Natural killer cell (primary cell): ENCODE data around the gene RBFOX1. TPM values are rescaled to one million over a fixed set of nuclear protein-coding genes. Genes with fewer than 3 reads are reported as not detected.

Experiments
- ATAC-seq, 3 donors: fragments of 150-1000 bp in 2 of 3; fragments of 200-7000 bp in 1 of 3; cut with Tn5 transposase; 1 replicate in 1 of 3; 2 replicates in 2 of 3; pipeline ENCODE4 v1.10.0; 2021; ENCODE audit warnings: mild to moderate bottlenecking in 2 of 3, moderate library complexity in 2 of 3
- DNase-seq, 2 donors: peaks; one replicate each; pipeline versions ENCODE4 v3.0.0 to v3.0.0-alpha.2; 2013 to 2021; ENCODE audit warnings: mixed read lengths in 1 of 2
- H3K27ac ChIP-seq: one replicate; pipeline ENCODE4 v1.5.1; 2013; ENCODE audit warnings: mild to moderate bottlenecking, low read length
- H3K27me3 ChIP-seq: one replicate; pipeline ENCODE4 v1.6.1; 2013; ENCODE audit warnings: low read length; ENCODE audit not compliant: control insufficient read depth, insufficient read depth
- H3K36me3 ChIP-seq: one replicate; pipeline ENCODE4 v1.6.1; 2013; ENCODE audit warnings: low read length; ENCODE audit not compliant: control insufficient read depth, insufficient read depth
- H3K4me1 ChIP-seq: one replicate; pipeline ENCODE4 v1.6.1; 2013; ENCODE audit warnings: low read length; ENCODE audit not compliant: control insufficient read depth, insufficient read depth
- H3K4me3 ChIP-seq: one replicate; pipeline ENCODE4 v1.5.1; 2013; ENCODE audit warnings: low read length
- H3K9me3 ChIP-seq: one replicate; pipeline ENCODE4 v1.6.1; 2013; ENCODE audit warnings: low read length; ENCODE audit not compliant: control insufficient read depth, insufficient read depth
- H3K27ac Mint-ChIP-seq, 2 donors: one replicate each; pipeline ENCODE4 v1.8.0; 2022; ENCODE audit warnings: mild to moderate bottlenecking in 2 of 2, mixed read lengths in 2 of 2, moderate library complexity in 1 of 2
- H3K27me3 Mint-ChIP-seq, 2 donors: one replicate each; pipeline ENCODE4 v1.8.0; 2022; ENCODE audit warnings: low read depth in 2 of 2, mixed read lengths in 2 of 2
- H3K36me3 Mint-ChIP-seq: one replicate; pipeline ENCODE4 v1.8.0; 2022; ENCODE audit warnings: mixed read lengths
- H3K4me1 Mint-ChIP-seq, 2 donors: one replicate each; pipeline ENCODE4 v1.8.0; 2022; ENCODE audit warnings: mixed read lengths in 2 of 2
- H3K4me3 Mint-ChIP-seq: one replicate; pipeline ENCODE4 v1.8.0; 2022; ENCODE audit warnings: mild to moderate bottlenecking, moderate library complexity, mixed read lengths
- H3K9me3 Mint-ChIP-seq, 2 donors: one replicate each; pipeline ENCODE4 v1.8.0; 2022; ENCODE audit warnings: mixed read lengths in 2 of 2
- WGBS: methylation state at CpG from one replicate; pipeline ENCODE4 v1.1.7; 2013; ENCODE audit warnings: missing lambda C conversion rate; ENCODE audit not compliant: insufficient coverage; 5-methylcytosine and 5-hydroxymethylcytosine counted together
- intact Hi-C: fragments of 100-400 bp; cut with micrococcal nuclease; formaldehyde crosslinking; loops from one replicate; pipeline ENCODE4 v1.14.2; 2022
- total RNA-seq, 4 donors: library from RNA; stranded (reverse); fragments of 120-200 nt in 1 of 4; gene quantifications; one replicate each; pipeline versions ENCODE4 v1.2.3 to v1.2.4, GENCODE V29; 2013 to 2022
- TF ChIP-seq, protein P1 (sequence below): fragments of 200-600 bp; IDR thresholded peaks from one replicate; pipeline ENCODE4 v1.8.0; 2022; ENCODE audit warnings: antibody characterized with exemption

Gene RBFOX1
- total RNA-seq, 3 donors from 2014 or later (not counting 1 experiment from before 2014, with no cell fraction given) = not detected

DNA sequence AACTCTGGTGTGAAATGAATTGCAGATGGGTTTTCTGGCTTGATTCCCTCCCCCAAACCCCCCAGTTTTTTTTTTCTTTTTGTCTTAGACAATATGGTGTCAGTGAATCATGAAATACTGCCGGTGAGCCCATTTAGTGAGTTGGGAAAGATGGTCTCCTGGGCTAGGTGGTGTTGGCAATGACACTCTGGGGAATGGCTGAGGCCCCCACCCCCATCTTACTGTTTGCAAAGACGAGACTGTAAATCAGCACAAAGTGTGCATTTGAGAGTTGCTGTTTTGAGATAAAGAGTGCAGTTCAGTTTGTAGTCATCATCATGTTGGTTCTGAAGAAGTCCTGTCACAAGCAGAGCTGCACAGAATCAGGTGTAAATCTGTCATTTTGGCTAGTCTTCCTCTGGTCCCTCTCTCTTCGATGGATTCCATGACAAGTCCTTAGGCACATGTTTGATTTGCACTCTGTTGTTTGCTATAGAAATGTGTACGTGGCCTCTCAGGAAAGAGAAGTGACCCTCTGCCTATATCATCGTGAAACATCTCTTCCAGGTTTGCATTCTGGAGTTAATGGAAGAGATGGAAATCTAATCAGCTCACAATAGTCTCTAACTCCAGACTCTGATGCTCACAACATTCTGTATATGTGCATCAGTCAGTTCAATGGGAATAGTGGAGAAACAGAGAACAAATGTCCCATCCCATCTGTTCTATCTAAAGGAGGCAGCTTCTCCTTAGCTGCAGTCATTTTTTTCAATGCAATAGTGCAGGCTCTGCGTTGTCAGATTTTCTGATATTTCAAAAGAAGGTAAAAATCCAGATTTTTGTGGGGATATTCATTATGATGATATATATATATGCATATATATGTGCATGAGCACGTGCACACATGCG is 34.6 kb downstream of the RBFOX1 start:
- no peak overlapping the region for H3K4me3 Mint-ChIP-seq
- Histone ChIP-seq H3K4me3 (no peak overlapping the region), H3K36me3 (no peaks in the 10 kb centered on the region), H3K4me1 (no peaks in the 10 kb centered on the region), H3K27ac (no peak overlapping the region), H3K9me3 (peaks cover 4% of the 10 kb centered on the region), H3K27me3 (no peaks in the 10 kb centered on the region)
- WGBS = 74% methylated on average over 5 of the region's 8 CpGs
- H3K27ac Mint-ChIP-seq = no peak overlapping the region
- TF ChIP-seq, protein P1, sequence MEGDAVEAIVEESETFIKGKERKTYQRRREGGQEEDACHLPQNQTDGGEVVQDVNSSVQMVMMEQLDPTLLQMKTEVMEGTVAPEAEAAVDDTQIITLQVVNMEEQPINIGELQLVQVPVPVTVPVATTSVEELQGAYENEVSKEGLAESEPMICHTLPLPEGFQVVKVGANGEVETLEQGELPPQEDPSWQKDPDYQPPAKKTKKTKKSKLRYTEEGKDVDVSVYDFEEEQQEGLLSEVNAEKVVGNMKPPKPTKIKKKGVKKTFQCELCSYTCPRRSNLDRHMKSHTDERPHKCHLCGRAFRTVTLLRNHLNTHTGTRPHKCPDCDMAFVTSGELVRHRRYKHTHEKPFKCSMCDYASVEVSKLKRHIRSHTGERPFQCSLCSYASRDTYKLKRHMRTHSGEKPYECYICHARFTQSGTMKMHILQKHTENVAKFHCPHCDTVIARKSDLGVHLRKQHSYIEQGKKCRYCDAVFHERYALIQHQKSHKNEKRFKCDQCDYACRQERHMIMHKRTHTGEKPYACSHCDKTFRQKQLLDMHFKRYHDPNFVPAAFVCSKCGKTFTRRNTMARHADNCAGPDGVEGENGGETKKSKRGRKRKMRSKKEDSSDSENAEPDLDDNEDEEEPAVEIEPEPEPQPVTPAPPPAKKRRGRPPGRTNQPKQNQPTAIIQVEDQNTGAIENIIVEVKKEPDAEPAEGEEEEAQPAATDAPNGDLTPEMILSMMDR = no peak
- no peaks in the 10 kb centered on the region for H3K36me3 Mint-ChIP-seq
- H3K9me3 Mint-ChIP-seq = peaks cover 0 to 2% of the 10 kb centered on the region in 2 donors
- no peaks in the 10 kb centered on the region for H3K27me3 Mint-ChIP-seq
- DNase-seq (no peak), ATAC-seq (no peak)
- intact Hi-C loops = no loop called here
- no peaks in the 10 kb centered on the region for H3K4me1 Mint-ChIP-seq

DNA sequence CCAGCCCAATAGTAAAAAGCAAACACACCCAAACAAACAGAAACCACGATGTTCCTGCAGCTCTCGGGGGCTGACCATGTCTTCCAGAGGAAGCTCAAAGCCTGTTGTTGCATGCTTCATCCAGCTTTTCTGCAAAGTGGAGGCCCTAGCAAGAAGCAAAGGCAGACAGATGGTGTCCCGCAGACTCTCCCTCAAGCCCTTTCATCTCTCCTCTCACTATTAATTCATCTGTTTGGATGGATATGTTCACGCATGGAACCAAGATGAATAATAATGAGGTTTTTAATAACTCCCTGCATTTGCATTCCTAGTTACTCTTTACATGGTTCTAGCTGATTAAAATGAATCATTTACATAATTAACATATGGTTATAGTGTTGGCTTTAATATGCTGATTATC is 36.6 kb downstream of the RBFOX1 start:
- H3K27ac Mint-ChIP-seq = no peak overlapping the region
- no peak overlapping the region for H3K4me3 Mint-ChIP-seq
- no peak for DNase-seq
- no peaks in the 10 kb centered on the region for H3K36me3 Mint-ChIP-seq
- H3K4me3 ChIP-seq = no peak overlapping the region
- WGBS = 25% methylated on average over 2 of the region's 4 CpGs
- no peak overlapping the region for H3K27ac ChIP-seq
- H3K9me3 Mint-ChIP-seq = peaks cover 0 to 9% of the 10 kb centered on the region in 2 donors
- H3K4me1 Mint-ChIP-seq = no peaks in the 10 kb centered on the region
- intact Hi-C loops = no loop called here
- no peaks in the 10 kb centered on the region for H3K27me3 Mint-ChIP-seq
- TF ChIP-seq, protein P1 = no peak
- H3K4me1 ChIP-seq = no peaks in the 10 kb centered on the region
- no peak for ATAC-seq
- no peaks in the 10 kb centered on the region for H3K36me3 ChIP-seq
- H3K9me3 ChIP-seq = no peaks in the 10 kb centered on the region
- H3K27me3 ChIP-seq = no peaks in the 10 kb centered on the region

DNA sequence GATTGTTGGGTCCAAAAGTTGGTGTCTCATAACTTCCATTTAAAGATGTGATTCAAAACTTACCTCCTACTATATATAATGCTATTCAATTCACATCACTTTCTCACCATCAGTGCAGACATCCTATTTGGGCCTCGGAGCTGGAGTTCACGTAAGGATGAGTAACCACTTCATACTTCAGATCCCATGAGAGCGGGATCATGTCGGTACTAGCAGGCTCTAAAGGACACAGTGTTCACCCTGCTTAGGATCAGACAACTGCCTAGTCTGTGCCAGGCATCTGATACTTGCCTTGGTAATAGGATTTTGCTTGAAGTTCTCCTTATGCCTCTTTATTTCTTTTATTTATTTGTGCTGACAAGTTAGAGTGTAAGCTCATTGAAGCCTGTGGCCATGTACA is 39.5 kb downstream of the RBFOX1 start:
- intact Hi-C loops = no loop called here
- no peak overlapping the region for H3K27ac ChIP-seq
- ATAC-seq (no peak), DNase-seq (no peak)
- Mint-ChIP-seq H3K4me3 (no peak overlapping the region), H3K27ac (no peak overlapping the region), H3K9me3 (peaks cover 0 to 6% of the 10 kb centered on the region in 2 donors), H3K4me1 (no peaks in the 10 kb centered on the region), H3K36me3 (no peaks in the 10 kb centered on the region), H3K27me3 (no peaks in the 10 kb centered on the region)
- no peaks in the 10 kb centered on the region for H3K4me1 ChIP-seq
- WGBS = 85% methylated on average over 4 of the region's 4 CpGs
- TF ChIP-seq, protein P1 = no peak
- H3K9me3 ChIP-seq = no peaks in the 10 kb centered on the region
- no peaks in the 10 kb centered on the region for H3K36me3 ChIP-seq
- H3K27me3 ChIP-seq = no peaks in the 10 kb centered on the region
- H3K4me3 ChIP-seq = no peak overlapping the region
